Germinal center (tissue), 1 donor: ENCODE data around the gene FERD3L.

Experiments
- DNase-seq: peaks from one replicate; pipeline ENCODE4 v3.0.0; 2012; ENCODE audit warnings: mixed read lengths, low spot score

FERD3L gene

GRCh38 chr7:19117091-19117869 is 27.9 kb downstream of the FERD3L start, which contains the start of gene TWIST1:
TSS of gene TWIST1 (minus strand) at chr7:19117636. CDS start at chr7:19117321, 315 bp downstream.
- DNase-seq = peak; percentile 33

- peak; percentile 11 for DNase-seq
Observed at GRCh38 chr7:19116121-19117090, 28.8 kb downstream of the FERD3L start.

- no peak for DNase-seq
Observed at GRCh38 chr7:19114551-19114855, 30.7 kb downstream of the FERD3L start.

- no peak for DNase-seq
Observed at GRCh38 chr7:19113855-19114550, 31.2 kb downstream of the FERD3L start.

- no peak for DNase-seq
Observed at GRCh38 chr7:19113002-19113350, 32.2 kb downstream of the FERD3L start.

GRCh38 chr7:19112274-19113001 is 32.8 kb downstream of the FERD3L start:
- no peak for DNase-seq

GRCh38 chr7:19111474-19112273 is 33.5 kb downstream of the FERD3L start:
- DNase-seq = no peak

- no peak for DNase-seq
Observed at GRCh38 chr7:19110776-19111175, 34.4 kb downstream of the FERD3L start.

GRCh38 chr7:19110026-19110730 is 35.0 kb downstream of the FERD3L start:
- no peak for DNase-seq

GRCh38 chr7:19109000-19109946 is 35.9 kb downstream of the FERD3L start:
- DNase-seq = no peak

GRCh38 chr7:19107356-19108146 is 37.7 kb downstream of the FERD3L start:
- DNase-seq = no peak

- DNase-seq = no peak
Observed at GRCh38 chr7:19107081-19107355, 38.2 kb downstream of the FERD3L start.

GRCh38 chr7:19106241-19107080 is 38.8 kb downstream of the FERD3L start:
- DNase-seq = no peak

- no peak for DNase-seq
Observed at GRCh38 chr7:19105546-19105945, 39.7 kb downstream of the FERD3L start.

- DNase-seq = no peak
Observed at GRCh38 chr7:19104811-19105210, 40.4 kb downstream of the FERD3L start.

- no peak for DNase-seq
Observed at GRCh38 chr7:19102884-19103283, 42.3 kb downstream of the FERD3L start.

- no peak for DNase-seq
Observed at GRCh38 chr7:19101909-19102308, 43.3 kb downstream of the FERD3L start.

- no peak for DNase-seq
Observed at GRCh38 chr7:19101472-19101871, 43.7 kb downstream of the FERD3L start.
